Liver (tissue), 9 donors: ENCODE measurements around the gene NMD3. TPM values are rescaled to one million over a fixed set of nuclear protein-coding genes. Genes with fewer than 3 reads are reported as not detected.

ENCODE experiments used
- DNase-seq: peaks from one replicate; pipeline ENCODE4 v3.0.0-alpha.2; 2017; ENCODE audit warnings: low spot score
- H3K27ac ChIP-seq, 2 donors: one replicate each; pipeline ENCODE4 v1.7.0; 2013; ENCODE audit warnings: inconsistent platforms in 2 of 2, low read length in 2 of 2, control low read depth in 1 of 2, low read depth in 1 of 2, mild to moderate bottlenecking in 1 of 2
- H3K27me3 ChIP-seq, 4 donors: one replicate each; pipeline versions ENCODE4 v1.6.1 to v1.7.0; 2013; ENCODE audit warnings: low read length in 3 of 4, inconsistent platforms in 1 of 4, mild to moderate bottlenecking in 1 of 4, moderate library complexity in 1 of 4; ENCODE audit not compliant: control insufficient read depth in 4 of 4, insufficient read depth in 4 of 4
- H3K36me3 ChIP-seq, 4 donors: one replicate each; pipeline versions ENCODE4 v1.6.1 to v1.7.0; 2013; ENCODE audit warnings: low read length in 3 of 4, mild to moderate bottlenecking in 3 of 4, low read depth in 1 of 4, moderate library complexity in 1 of 4; ENCODE audit not compliant: control insufficient read depth in 4 of 4, insufficient read depth in 3 of 4
- H3K4me1 ChIP-seq, 4 donors: one replicate each; pipeline versions ENCODE4 v1.6.1 to v1.7.0; 2013; ENCODE audit warnings: low read length in 3 of 4, mild to moderate bottlenecking in 3 of 4, moderate library complexity in 1 of 4; ENCODE audit not compliant: control insufficient read depth in 4 of 4, insufficient read depth in 4 of 4
- H3K4me3 ChIP-seq, 3 donors: one replicate each; pipeline versions ENCODE4 v1.6.1 to v1.7.0; 2013; ENCODE audit warnings: low read length in 3 of 3, control low read depth in 1 of 3, low read depth in 1 of 3, mild to moderate bottlenecking in 1 of 3
- H3K9ac ChIP-seq, 2 donors: one replicate each; pipeline ENCODE4 v1.7.0; 2013; ENCODE audit warnings: low read length in 2 of 2, mild to moderate bottlenecking in 2 of 2, moderate library complexity in 2 of 2, control low read depth in 1 of 2, low read depth in 1 of 2
- H3K9me3 ChIP-seq, 4 donors: one replicate each; pipeline versions ENCODE4 v1.6.1 to v1.7.0; 2013; ENCODE audit warnings: low read length in 3 of 4; ENCODE audit not compliant: control insufficient read depth in 4 of 4
- ATF3 ChIP-seq: IDR thresholded peaks from 2 replicates; pipeline ENCODE4 v1.6.1; 2016; ENCODE audit warnings: antibody characterized with exemption
- CTCF ChIP-seq: fragments of 150-350 bp; IDR thresholded peaks from 2 replicates; pipeline ENCODE4 v1.5.1; 2017; ENCODE audit warnings: improper control_type of control experiment, low read depth, low read length; ENCODE audit not compliant: missing input control
- EGR1 ChIP-seq, 2 donors: IDR thresholded peaks; 2 replicates each; pipeline ENCODE4 v1.6.1; 2016 to 2018; ENCODE audit warnings: antibody characterized with exemption in 2 of 2, low read depth in 2 of 2
- FOXA1 ChIP-seq: IDR thresholded peaks from 2 replicates; pipeline ENCODE4 v1.6.1; 2016; ENCODE audit warnings: antibody characterized with exemption
- FOXA2 ChIP-seq: IDR thresholded peaks from 2 replicates; pipeline ENCODE4 v1.6.1; 2016; ENCODE audit warnings: antibody characterized with exemption
- GABPA ChIP-seq, 2 donors: IDR thresholded peaks in 1 of 2; conservative IDR thresholded peaks in 1 of 2; 2 replicates each; pipeline ENCODE4 v1.6.1; 2016; ENCODE audit warnings: antibody characterized with exemption in 2 of 2, mild to moderate bottlenecking in 1 of 2, moderate library complexity in 1 of 2
- HNF4A ChIP-seq, 2 donors: conservative IDR thresholded peaks; 2 replicates each; pipeline ENCODE4 v1.6.1; 2016; ENCODE audit warnings: antibody characterized with exemption in 2 of 2, mild to moderate bottlenecking in 2 of 2
- HNF4G ChIP-seq: IDR thresholded peaks from 2 replicates; pipeline ENCODE4 v1.6.1; 2016; ENCODE audit warnings: antibody characterized with exemption
- JUND ChIP-seq, 2 donors: IDR thresholded peaks; 2 replicates each; pipeline ENCODE4 v1.6.1; 2016; ENCODE audit warnings: antibody characterized with exemption in 2 of 2
- MAX ChIP-seq: IDR thresholded peaks from 2 replicates; pipeline ENCODE4 v1.6.1; 2016; ENCODE audit warnings: antibody characterized with exemption
- NR2F2 ChIP-seq: IDR thresholded peaks from 2 replicates; pipeline ENCODE4 v1.6.1; 2016; ENCODE audit warnings: antibody characterized with exemption
- RAD21 ChIP-seq, 2 donors: IDR thresholded peaks; 2 replicates each; pipeline ENCODE4 v1.6.1; 2016; ENCODE audit warnings: antibody characterized with exemption in 2 of 2, mild to moderate bottlenecking in 2 of 2
- REST ChIP-seq: IDR thresholded peaks from 2 replicates; pipeline ENCODE4 v1.6.1; 2016; ENCODE audit warnings: antibody characterized with exemption, mild to moderate bottlenecking
- RXRA ChIP-seq, 2 donors: IDR thresholded peaks; 2 replicates each; pipeline ENCODE4 v1.6.1; 2017 to 2018; ENCODE audit warnings: antibody characterized with exemption in 2 of 2, mild to moderate bottlenecking in 1 of 2
- SP1 ChIP-seq: IDR thresholded peaks from 2 replicates; pipeline ENCODE4 v1.6.1; 2018; ENCODE audit warnings: antibody characterized with exemption, mild to moderate bottlenecking
- TAF1 ChIP-seq: conservative IDR thresholded peaks from 2 replicates; pipeline ENCODE4 v1.6.1; 2016; ENCODE audit warnings: antibody characterized with exemption, mild to moderate bottlenecking
- YY1 ChIP-seq: IDR thresholded peaks from 2 replicates; pipeline ENCODE4 v1.6.1; 2016; ENCODE audit warnings: antibody characterized with exemption, mild to moderate bottlenecking
- ZBTB33 ChIP-seq: IDR thresholded peaks from 2 replicates; pipeline ENCODE4 v1.6.1; 2016; ENCODE audit warnings: antibody characterized with exemption
- WGBS: extraction: QIAGEN DNeasy Blood & Tissue Kit; methylation state at CpG from one replicate; pipeline ENCODE4 v1.1.7; 2013; 5-methylcytosine and 5-hydroxymethylcytosine counted together
- polyA plus RNA-seq, 2 donors: library from polyadenylated mRNA; stranded (reverse) in 1 of 2; unstranded in 1 of 2; fragments of 200-250 nt in 1 of 2; fragments of >200 nt in 1 of 2; fragmentation: Nextera tagmentation in 1 of 2; extraction: Ambion mirVana in 1 of 2; gene quantifications; one replicate each; pipeline versions ENCODE4 v1.2.1 to v1.2.3, GENCODE V29; 2013 to 2015
- total RNA-seq, 2 donors: library from RNA; depleted of rRNA; stranded (reverse); fragments of >200 nt; gene quantifications; one replicate each; pipeline ENCODE4 v1.2.3, GENCODE V29; 2014
- donor health status: healthy.
- donor health status: healthy.
- donor health status: healthy.
- donor health status: healthy.
- donor health status: healthy.

Gene NMD3
- total and polyA plus RNA-seq, 4 donors: 19.9 to 58.7 (median 36.6) TPM

GRCh38 chr3:161175506-161175905 lies 45.6 kb upstream of the NMD3 start:
- Histone ChIP-seq H3K27ac (no peak overlapping the region), H3K9ac (no peak overlapping the region), H3K4me3 (no peak overlapping the region), H3K27me3 (no peaks in the 10 kb centered on the region), H3K4me1 (peaks cover 0 to 3% (median 0%) of the 10 kb centered on the region in 4 donors), H3K9me3 (no peaks in the 10 kb centered on the region), H3K36me3 (no peaks in the 10 kb centered on the region)
- 47% methylated on average over 1 of the region's 1 CpG for WGBS
- DNase-seq: no peak
- no peak for TF ChIP-seq YY1
- no peak for TF ChIP-seq EGR1 (IDR thresholded peaks at IDR 0.05; ENCODE audit: low read depth in 2 of 2)
- no peak for TF ChIP-seq ZBTB33
- no peak for TF ChIP-seq FOXA1
- no peak for TF ChIP-seq GABPA (IDR thresholded peaks at IDR 0.05 in 1 of 2, conservative IDR thresholded peaks at IDR 0.05 in 1 of 2)
- TF ChIP-seq RXRA (IDR thresholded peaks at IDR 0.05): no peak
- no peak for TF ChIP-seq TAF1

- Histone ChIP-seq H3K9me3 (no peaks in the 10 kb centered on the region), H3K4me3 (no peak overlapping the region), H3K27ac (no peak overlapping the region), H3K9ac (no peak overlapping the region), H3K36me3 (no peaks in the 10 kb centered on the region), H3K27me3 (no peaks in the 10 kb centered on the region), H3K4me1 (peaks cover 0 to 12% (median 0%) of the 10 kb centered on the region in 4 donors)
- 81% methylated on average over 3 of the region's 3 CpGs for WGBS
- TF ChIP-seq MAX (no peak), ZBTB33 (no peak), FOXA2 (no peak), HNF4A (conservative IDR thresholded peaks at IDR 0.05) (no peak), RAD21 (IDR thresholded peaks at IDR 0.05) (no peak), GABPA (IDR thresholded peaks at IDR 0.05 in 1 of 2, conservative IDR thresholded peaks at IDR 0.05 in 1 of 2) (no peak), HNF4G (no peak), SP1 (no peak), YY1 (no peak), JUND (IDR thresholded peaks at IDR 0.05) (no peak), REST (no peak), NR2F2 (no peak), FOXA1 (no peak), RXRA (IDR thresholded peaks at IDR 0.05) (no peak), EGR1 (IDR thresholded peaks at IDR 0.05; ENCODE audit: low read depth in 2 of 2) (no peak), TAF1 (no peak), ATF3 (no peak), CTCF (no peak)
- no peak for DNase-seq
Observed at GRCh38 chr3:161177991-161178390, 43.1 kb upstream of the NMD3 start.
